22Rv1 (cell line): ENCODE data around the gene IFIT1B.
A peak's percentile ranks its signal among the peaks of the same experiment; 100 is the strongest.
"Not testable (repeated sequence)": the region's sequence is repeated elsewhere in the genome, so short reads cannot be mapped to it uniquely, and the experiment has no call there.

Source experiments
- H3K27ac ChIP-seq: fragments of 450-650 bp; 2 replicates; pipeline ENCODE4 v1.5.1; 2017
- ZFX ChIP-seq: fragments of 450-650 bp; IDR thresholded peaks from 2 replicates; pipeline ENCODE4 v1.6.1; 2017; ENCODE audit warnings: antibody characterized with exemption, borderline replicate concordance
- TF ChIP-seq, protein P1 (sequence below): fragments of 450-650 bp; IDR thresholded peaks from 2 replicates; pipeline ENCODE4 v1.5.1; 2017; ENCODE audit warnings: mild to moderate bottlenecking

The IFIT1B gene

DNA sequence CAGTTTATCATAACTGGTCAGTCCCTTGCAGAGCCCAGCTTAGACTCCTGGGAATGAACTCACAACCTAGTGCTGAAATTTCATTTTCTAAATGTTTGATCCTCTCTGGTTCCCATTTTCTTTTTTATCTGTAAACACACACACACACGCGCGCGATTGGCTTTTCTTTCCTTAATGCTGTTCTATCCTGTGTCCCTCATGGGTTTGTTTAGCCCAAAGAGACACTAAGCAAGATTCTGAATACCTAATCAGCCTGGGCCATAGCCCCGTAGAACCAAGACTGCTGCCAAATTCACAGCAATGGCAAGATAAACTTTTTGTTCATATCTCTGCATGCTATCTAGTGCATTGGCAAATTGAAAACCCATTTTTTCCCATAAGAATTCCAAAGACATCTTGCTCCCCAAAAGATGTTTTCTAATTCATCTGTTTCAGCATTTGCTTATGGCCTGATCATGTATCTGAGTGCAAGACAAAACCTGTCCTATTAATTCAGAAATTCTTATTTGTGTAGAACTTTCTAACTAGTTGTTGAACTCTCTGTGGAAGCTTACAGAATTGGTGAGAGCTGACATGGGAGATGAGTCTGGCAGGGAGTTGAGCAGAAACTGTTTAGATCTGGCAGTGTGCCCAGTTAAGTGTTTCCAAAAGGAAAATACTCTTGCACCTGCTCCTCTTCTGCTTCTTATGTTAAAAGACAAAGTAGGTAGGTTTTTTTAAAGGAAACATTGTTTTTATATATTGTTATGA lies 12.8 kb downstream of the IFIT1B start:
- TF ChIP-seq, protein P1, sequence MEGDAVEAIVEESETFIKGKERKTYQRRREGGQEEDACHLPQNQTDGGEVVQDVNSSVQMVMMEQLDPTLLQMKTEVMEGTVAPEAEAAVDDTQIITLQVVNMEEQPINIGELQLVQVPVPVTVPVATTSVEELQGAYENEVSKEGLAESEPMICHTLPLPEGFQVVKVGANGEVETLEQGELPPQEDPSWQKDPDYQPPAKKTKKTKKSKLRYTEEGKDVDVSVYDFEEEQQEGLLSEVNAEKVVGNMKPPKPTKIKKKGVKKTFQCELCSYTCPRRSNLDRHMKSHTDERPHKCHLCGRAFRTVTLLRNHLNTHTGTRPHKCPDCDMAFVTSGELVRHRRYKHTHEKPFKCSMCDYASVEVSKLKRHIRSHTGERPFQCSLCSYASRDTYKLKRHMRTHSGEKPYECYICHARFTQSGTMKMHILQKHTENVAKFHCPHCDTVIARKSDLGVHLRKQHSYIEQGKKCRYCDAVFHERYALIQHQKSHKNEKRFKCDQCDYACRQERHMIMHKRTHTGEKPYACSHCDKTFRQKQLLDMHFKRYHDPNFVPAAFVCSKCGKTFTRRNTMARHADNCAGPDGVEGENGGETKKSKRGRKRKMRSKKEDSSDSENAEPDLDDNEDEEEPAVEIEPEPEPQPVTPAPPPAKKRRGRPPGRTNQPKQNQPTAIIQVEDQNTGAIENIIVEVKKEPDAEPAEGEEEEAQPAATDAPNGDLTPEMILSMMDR, result no peak
- TF ChIP-seq ZFX, result no peak
- H3K27ac ChIP-seq, result no peak overlapping the region

- H3K27ac ChIP-seq, result not testable (repeated sequence)
Observed at GRCh38 chr10:89391226-89391576, 13.3 kb downstream of the IFIT1B start.

GRCh38 chr10:89391907-89392756 lies 14.3 kb downstream of the IFIT1B start, which contains the start of gene IFIT1:
IFIT1 (plus strand) TSS chr10:89392623; CDS start chr10:89392713, 90 bp downstream.
- H3K27ac ChIP-seq, result 0 out of 2 replicates have a peak within 1 kb of the TSS, but pooled peaks have one; percentile 12

DNA sequence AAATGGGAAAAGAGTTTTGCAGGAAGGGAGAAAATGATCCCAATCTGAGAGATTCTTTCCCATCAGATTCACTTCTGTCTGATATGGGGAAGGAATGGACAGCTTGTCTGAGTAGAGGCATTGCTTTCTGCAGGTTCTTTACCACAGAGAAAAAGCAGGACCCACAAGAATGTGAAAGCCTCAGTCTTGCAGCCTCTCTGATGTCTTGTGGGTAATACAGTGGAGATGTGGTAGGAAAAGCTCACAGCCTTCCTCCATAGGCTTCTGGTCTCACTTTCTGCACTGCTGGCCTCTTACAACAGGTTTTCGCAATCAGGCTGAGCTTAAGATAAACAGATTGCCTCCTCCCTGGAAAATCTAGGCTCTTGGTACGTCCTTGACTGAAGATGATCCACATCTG lies 15.1 kb downstream of the IFIT1B start:
- TF ChIP-seq ZFX, result no peak
- TF ChIP-seq, protein P1, result no peak
- H3K27ac ChIP-seq, result no peak overlapping the region

More at GRCh38 chr10:89391907-89392756, 14.3 kb downstream of the IFIT1B start, which contains the start of gene IFIT1:
- TF ChIP-seq, protein P1, result no peak
- no peak for TF ChIP-seq ZFX

DNA sequence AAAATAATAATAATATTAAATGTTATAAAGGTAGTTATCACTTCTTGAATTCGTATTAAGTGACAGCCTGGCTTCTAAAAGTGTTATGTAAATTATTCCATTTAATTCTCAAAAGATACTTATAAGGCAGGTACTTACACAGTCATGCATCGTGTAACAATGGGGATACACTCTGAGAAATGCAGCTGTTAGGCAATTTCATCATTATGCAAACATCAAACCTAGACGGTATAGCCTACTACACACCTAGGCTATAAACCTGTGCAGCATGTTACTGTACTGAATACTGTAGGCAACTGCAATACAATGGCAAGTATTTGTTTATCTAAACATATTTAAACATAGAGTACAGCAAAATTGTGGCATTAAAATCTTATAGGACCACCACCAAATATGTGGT lies 16.0 kb downstream of the IFIT1B start:
- TF ChIP-seq, protein P1, result no peak
- TF ChIP-seq ZFX, result no peak
- H3K27ac ChIP-seq, result no peak overlapping the region

DNA sequence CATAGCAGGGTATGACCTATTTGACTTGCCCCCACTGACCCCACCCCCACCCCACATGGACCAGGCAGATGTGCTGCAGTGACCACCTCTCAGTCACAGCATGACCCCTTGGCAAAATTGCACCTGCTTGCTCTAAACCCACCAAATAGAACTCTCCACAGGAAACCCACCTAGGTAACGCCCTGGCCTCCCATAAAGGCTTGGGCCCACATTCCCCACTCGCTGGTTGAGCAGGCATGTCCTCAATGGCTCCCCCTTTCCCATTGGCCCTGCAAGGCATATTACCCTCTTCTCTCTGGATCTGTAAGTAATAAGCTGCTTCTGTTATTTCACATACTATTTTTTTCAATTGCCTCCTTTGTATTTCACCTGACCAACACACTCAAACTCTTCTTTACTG lies 17.3 kb downstream of the IFIT1B start:
- no peak overlapping the region for H3K27ac ChIP-seq
- TF ChIP-seq, protein P1, result no peak
- no peak for TF ChIP-seq ZFX

- no peak overlapping the region for H3K27ac ChIP-seq
- TF ChIP-seq ZFX, result no peak
- TF ChIP-seq, protein P1, result no peak
Observed at GRCh38 chr10:89398003-89398749, 20.3 kb downstream of the IFIT1B start.
